Measurements from ENCODE around the gene UBR7.

DNA sequence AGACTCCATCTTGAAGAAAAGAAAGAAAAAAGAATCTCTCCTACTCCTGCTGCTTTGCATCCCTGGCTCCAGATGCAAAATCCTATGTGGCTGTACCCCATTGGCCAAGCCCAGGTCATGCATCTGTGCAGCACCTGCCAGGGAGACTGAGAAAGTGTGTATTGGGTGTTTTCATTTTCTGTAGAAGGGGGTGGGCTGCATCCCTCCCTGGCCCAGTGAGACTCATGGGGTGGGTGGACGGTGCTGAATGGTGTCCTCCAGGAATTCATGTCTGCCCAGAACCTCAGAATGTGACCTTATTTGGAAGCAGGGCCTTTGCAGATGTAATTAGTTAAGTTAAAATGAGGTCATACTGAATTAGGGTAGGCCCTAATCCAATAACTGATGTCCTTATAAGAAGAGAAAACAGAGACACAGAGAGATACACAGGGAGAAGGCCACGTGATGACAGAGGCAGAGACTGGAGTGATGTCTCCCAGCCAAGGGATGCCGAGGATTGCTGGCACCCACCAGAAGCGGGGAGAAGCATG is 45.6 kb upstream of the UBR7 start:
- TF ChIP-seq, protein P1, sequence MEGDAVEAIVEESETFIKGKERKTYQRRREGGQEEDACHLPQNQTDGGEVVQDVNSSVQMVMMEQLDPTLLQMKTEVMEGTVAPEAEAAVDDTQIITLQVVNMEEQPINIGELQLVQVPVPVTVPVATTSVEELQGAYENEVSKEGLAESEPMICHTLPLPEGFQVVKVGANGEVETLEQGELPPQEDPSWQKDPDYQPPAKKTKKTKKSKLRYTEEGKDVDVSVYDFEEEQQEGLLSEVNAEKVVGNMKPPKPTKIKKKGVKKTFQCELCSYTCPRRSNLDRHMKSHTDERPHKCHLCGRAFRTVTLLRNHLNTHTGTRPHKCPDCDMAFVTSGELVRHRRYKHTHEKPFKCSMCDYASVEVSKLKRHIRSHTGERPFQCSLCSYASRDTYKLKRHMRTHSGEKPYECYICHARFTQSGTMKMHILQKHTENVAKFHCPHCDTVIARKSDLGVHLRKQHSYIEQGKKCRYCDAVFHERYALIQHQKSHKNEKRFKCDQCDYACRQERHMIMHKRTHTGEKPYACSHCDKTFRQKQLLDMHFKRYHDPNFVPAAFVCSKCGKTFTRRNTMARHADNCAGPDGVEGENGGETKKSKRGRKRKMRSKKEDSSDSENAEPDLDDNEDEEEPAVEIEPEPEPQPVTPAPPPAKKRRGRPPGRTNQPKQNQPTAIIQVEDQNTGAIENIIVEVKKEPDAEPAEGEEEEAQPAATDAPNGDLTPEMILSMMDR (IDR thresholded peaks at IDR 0.05) = no peak
- TF ChIP-seq POLR2A (IDR thresholded peaks at IDR 0.05) = no peak

Measured in esophagus squamous epithelium (tissue), 4 donors.